NCI-H2196 (cell line): Measurements from ENCODE around the gene MPP3.
A peak's percentile ranks its signal among the peaks of the same experiment; 100 is the strongest.
"Not testable (repeated sequence)": the region's sequence is repeated elsewhere in the genome, so short reads cannot be mapped to it uniquely, and the experiment has no call there.

Source experiments
- DNase-seq: peaks from one replicate; lab custom pipeline; 2025; ENCODE audit not compliant: unreplicated experiment; lab: John Stamatoyannopoulos, UW

The MPP3 gene

DNA sequence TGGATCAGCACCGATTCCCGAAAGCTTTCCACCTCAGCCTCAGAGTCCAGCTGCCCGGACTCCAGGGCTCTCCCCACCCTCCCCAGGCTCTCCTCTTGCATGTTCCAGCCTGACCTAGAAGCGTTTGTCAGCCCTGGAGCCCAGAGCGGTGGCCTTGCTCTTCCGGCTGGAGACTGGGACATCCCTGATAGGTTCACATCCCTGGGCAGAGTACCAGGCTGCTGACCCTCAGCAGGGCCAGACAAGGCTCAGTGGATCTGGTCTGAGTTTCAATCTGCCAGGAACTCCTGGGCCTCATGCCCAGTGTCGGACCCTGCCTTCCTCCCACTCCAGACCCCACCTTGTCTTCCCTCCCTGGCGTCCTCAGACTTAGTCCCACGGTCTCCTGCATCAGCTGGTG lies 29.0 kb upstream of the MPP3 start:
- DNase-seq: no peak

DNA sequence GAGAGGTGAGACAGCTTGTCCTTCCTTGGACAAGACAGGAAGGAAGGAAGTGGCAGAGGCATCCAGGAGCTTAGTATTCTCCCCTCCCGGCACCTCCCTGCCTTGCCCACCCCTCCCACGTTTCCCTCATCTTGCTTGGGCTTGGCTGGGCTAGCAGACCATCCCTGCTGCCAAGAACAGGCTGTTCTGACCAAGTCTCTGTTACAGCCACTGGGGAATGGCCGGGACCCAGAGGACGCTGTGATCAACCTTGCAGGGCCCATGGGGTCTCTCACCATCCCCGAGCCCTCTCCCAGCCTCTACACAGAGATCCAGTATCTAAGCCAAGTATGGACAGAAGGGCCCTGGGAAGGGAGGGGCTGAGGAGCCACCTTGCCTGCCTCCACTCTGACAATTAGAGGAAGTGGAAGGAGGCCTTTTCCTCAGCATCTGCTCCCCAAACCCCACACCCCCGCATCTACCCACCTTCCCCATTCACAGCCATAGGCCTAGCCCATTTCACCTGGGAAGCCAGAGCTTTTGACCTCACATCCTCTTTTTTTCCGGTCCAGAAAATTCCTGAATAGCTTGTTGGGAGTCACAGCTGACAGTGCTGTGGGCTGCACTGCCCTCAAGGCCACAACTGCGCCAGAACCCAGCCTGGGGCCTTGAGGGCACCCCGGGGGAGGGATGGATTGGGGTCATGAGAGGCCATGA lies 28.1 kb upstream of the MPP3 start:
- no peak for DNase-seq

DNA sequence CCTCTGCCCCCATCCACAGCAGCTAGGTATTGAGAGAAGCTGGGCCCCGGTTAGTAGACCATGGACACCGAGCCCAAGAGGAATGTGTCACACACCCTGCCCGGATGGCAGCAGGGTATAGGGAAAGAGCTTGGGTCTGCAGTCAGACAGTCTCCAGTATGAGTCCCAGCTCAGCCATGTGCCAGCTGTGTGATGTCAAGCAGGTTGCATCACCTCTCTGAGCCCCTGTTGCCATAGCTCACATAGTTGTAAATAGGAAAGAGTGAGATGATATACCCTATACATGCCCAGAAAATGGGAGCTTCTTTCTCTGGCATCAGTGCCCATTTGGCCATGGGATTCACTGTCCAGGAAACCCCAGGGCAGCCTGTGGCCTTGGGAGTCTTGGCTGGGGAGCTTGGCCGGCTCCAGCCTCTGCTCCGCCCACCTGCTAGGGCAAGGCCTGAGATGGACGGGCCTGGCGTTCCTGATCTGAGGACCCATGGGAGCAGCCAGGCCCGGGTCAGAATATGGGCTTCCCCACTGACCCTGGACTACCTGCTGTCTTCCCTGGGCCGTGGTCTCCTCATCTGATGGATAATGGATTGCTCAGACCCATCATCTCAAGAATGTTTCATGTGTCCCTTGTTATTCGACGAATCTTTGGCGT lies 27.3 kb upstream of the MPP3 start:
- no peak for DNase-seq

DNA sequence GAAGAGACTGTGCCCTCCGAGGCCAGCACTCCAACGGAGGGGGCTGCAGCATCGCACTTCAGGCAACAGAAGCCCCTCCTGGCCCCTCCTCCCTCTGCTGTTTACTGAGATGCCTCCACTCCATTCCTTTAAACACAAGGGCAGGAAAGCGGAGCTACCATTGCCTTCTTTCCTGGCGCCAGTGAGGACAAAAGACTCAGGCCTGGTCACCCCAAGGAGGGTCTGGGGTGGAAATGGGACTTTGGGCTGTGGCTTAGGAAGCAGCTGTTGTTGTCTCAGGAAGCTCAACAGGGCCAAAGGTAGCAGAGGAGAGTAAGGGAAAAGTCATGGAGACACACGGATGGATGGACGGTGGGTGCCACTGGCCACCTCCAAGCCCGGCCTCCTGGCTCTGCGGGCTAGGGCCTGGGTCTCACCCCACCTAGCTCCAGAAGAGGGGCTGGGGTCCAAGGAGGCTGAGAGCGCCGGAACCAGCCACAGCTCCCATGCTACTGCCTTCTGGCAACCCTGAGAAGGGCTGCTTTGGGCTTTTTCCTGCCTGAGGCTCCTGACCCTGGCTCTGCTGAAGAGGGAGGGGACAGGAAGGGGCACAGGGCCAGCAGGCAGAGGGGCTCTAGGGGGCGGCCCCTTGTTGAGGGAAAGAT lies 25.1 kb upstream of the MPP3 start:
- DNase-seq: no peak

DNA sequence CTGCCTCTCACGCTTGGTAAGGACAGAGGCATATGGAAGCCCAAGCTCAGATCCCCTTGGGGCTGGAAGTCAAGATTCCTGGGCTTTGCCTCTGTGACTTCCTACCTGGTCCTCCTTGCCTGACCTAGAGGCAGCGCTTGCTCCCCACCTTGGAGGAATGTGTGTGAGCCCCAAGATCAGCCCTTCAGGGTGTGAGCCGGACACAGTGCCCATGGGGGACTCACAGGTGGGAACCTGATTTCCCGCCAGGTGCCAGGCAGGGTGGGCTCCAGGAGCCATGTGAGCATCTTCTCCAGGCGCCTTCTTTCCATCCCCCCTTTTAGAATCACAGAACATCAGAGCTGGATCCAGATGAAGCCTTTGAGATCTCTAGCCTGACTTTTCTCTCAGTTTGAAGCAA lies 24.2 kb upstream of the MPP3 start:
- DNase-seq: no peak

DNA sequence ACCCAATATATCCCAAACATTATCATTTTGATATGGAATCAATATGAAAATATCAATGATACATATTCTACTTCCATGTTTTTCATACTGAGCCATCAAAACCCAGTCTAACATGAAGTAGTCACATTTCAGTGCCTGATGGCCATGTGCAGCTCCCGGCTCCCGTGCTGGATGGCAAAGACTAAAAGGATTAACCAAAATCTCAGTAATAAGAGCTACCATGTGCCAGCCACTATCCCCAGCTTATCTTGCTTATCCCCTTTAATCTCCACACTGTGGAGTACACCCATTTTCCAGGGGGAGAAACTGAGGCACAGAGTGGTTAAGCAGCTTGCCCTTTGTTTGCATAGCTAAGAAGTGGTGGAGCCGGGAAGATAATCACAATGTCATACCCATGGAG lies 23.2 kb upstream of the MPP3 start:
- DNase-seq: no peak

DNA sequence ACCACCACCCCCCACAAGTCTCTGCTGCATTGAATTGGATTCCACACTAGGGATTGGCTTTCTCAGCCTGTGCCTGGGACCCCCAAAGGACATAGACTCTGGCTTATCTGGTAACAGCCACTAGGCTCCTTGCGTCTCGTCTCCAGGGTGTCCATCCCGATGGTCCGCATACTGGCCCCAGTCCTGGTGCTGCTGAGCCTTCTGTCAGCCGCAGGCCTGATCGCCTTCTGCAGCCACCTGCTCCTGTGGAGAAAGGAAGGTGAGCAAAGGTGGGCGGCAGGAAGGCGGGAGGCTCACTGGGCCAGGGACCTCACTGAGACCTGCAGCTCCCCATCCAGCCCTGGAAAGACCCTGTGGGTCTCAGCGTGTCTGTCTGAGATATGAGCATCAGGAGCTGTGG lies 22.1 kb upstream of the MPP3 start:
- DNase-seq: no peak

DNA sequence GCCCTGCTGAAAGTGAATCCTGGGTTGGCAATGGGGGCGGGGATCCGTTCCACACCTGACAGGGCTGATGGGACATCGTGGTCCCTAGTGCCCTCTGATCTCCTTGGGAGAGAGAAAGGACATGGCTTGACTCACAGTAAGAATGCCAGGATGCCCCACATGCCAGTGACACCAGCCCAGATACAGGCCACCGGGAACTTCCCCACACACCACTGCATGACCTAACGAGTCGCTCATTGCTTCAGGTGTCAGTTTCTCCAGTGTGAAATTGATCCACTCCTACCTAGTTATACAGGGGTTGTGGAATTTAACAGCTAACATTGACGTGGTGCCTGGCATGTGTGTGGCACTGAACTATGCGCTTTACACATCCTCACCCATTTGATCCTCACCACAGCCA lies 21.6 kb upstream of the MPP3 start:
- no peak for DNase-seq

DNA sequence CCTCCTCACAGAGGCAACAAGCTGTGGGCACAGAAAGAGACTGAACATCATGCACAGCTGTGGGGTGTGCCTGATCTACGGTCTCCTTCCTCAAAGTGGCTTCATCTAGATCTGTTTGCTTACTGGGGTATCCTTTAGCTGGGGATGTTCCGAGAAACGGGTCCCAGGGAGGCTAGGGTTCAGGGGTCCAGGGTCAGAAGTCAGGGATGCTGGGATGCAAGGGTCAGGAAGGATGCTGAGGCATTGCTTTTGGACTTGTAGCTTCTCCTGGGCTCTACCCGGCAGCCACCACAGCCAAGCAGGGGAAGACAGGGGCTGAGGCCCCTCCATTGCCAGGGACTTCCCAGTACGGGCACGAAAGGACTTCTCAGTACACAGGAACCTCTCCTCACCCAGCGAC lies 20.6 kb upstream of the MPP3 start:
- DNase-seq: no peak

DNA sequence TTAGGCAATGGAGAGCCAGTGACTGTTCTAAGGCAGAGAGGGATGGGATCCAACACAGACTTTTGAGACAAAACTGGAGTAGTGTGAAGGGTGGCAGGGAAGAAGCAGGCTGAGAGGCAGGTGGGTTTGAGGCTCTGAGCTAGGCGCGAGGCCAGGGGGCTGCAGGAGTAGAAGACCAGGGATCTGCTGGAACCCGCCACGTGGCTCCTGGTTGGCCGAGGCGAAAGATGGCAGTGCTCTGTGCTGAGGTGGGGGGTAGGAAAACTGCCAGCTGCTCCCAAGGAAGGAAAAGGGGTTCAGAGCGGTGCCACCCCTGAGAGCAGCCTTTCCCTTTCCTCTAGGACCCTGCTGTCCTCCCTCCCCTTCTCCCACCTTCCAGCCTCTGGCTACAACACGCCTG lies 19.6 kb upstream of the MPP3 start:
- DNase-seq: no peak

DNA sequence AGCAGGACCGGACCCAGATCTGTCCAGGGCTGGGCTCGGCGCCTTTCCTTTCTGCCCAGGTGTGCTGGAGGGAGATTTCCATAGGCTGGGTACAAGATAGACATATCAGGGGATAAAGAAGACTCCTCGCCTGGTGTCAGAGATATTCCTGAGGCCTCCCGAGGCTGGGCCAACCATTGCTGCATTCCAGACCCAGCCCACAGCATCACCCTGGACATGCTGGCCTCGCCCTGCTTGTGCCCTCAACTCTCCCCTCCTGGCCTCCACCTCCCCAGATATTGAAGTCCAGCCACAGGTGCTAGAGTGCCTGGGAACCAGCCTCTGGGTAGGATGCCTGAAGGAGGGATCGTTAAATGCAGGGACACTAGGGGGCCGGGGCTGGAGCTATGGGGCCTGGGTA lies 16.2 kb upstream of the MPP3 start:
- DNase-seq: no peak

DNA sequence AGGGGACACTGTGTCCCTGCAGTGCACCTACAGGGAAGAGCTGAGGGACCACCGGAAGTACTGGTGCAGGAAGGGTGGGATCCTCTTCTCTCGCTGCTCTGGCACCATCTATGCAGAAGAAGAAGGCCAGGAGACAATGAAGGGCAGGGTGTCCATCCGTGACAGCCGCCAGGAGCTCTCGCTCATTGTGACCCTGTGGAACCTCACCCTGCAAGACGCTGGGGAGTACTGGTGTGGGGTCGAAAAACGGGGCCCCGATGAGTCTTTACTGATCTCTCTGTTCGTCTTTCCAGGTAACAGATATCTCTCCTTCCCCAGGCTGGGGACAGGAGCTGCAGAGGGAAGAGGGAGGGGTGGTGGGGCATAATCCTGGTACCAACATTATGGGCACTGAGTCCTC lies 15.7 kb upstream of the MPP3 start:
- no peak for DNase-seq

DNA sequence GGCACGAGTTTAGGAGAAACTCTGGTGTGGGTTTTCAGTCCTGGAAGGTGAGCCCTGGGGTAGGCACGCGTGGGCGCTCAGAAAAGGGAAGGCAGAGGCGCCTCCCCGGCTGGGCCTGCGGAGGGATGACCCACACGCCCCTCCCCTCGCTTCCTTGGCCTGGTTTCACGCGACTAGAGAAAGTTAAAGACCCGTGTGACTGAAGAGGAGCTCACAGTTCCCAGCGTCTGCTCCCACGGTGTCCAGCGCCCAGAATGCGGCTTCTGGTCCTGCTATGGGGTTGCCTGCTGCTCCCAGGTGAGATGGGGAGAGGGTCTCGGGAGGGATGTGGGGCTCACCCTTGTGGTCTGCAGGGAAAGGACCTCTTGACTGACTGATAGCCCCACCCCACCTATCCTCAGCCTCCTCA lies 14.0 kb upstream of the MPP3 start, which contains the start of gene CD300LG:
TSS of gene CD300LG (plus strand) at position 214 of the 409 bp plus-strand sequence. CDS start at position 255, 41 bp downstream.
- no peak for DNase-seq

DNA sequence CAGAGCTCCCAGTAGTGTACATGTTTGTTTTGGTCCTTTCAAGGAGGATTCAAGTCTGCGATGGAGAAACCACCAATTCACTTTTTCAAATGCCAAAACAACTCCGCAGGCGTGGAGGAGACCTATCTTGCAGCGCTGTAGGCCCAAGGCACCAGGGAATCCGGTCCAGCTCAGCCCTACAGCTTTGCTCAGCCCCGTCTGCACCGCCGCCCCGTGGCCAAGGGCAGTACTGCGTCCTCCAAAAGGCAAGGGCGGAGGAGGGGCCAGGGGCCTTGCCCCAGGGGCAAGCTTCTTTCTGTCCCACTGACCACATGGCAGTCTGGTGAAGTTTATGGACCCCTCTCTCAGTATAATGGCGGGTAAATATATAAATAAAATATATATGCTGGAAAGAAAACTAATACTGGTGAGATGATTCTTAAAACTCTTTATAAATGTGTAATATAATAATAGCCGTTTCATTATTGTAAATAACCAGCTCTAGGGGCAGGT lies 13.3 kb upstream of the MPP3 start:
- DNase-seq: peak; percentile 82

DNA sequence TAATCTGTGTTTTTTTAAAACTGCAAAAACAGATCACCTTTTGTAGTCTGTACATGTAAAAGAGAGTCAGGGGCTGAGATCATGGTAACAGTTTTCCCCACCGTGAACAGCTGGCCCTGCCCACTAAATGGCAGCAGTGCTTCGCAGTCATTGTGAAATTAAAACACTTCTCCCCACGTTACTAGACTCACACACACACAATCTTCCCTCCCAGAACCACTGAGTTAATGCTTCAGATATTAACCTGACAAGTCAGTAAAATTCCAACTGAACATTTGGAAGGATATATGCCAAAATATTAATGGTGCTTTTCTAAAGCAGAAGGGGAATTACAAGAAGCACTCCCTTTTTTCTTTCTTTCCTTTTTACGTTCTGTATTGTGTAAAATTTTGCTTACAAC lies 12.8 kb upstream of the MPP3 start:
- DNase-seq: no peak

DNA sequence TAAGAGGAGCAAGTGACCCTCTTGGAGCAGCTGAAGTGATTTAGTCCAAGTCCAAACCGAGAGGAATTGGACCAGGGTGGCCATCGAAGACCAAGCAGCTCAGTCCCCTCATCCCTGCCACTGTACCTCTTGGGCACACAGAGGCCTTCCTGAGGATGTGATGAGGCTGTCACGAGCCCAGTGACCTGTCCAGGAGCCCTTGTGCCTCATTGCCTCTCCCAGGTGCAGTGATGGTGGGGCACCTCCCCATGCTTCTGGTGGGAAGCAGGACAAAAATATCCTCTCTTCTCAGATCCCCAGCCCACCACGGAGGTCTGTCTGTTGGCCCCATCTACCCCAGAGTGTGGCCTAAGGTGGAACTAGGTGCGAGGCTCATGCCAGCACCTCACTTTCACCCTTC lies 11.3 kb upstream of the MPP3 start:
- no peak for DNase-seq

DNA sequence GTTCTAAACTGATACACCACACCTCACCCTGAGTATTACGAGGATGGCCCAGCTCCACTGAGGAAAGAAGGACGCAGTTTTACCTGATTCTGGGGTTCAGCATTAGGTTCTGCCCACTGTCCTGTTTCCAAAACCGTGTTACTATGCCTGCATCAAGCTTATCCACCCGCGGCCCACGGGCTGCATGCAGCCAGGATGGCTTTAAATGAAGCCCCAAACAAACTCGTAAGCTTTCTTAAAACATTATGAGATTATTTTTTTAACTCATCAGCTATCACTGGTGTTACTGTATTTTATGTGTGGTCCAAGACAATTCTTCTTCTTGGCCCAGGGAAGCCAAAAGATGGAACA lies 10.0 kb upstream of the MPP3 start:
- no peak for DNase-seq

DNA sequence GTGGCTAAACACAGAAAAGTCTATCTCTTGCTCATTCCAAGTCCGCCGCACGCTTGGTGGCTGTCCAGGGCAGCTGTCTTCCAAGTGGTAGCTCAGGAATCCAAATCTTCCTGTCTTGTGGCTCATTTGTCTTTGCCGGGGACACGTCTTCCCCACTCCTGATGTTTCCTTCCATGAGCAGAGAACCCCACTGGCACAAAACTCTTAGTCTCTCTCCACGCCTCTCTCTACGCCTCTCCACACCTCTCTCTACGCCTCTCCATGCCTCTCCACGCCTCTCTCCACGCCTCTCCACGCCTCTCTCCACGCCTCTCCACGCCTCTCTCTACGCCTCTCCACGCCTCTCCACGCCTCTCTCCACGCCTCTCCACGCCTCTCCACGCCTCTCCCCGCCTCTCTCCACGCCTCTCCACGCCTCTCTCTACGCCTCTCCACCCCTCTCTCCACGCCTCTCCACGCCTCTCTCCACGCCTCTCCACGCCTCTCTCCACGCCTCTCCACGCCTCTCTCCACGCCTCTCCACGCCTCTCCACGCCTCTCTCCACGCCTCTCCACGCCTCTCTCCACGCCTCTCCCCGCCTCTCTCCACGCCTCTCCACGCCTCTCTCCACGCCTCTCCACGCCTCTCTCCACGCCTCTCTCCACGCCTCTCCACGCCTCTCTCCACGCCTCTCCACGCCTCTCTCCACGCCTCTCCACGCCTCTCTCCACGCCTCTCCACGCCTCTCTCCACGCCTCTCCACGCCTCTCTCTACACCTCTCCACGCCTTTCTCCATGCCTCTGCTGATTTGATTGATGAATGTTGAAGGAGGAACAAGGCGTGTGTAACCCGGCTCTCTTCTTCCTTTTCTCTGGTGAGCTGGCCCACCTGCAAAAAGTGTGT lies 9.4 kb upstream of the MPP3 start:
- DNase-seq: not testable (repeated sequence)

DNA sequence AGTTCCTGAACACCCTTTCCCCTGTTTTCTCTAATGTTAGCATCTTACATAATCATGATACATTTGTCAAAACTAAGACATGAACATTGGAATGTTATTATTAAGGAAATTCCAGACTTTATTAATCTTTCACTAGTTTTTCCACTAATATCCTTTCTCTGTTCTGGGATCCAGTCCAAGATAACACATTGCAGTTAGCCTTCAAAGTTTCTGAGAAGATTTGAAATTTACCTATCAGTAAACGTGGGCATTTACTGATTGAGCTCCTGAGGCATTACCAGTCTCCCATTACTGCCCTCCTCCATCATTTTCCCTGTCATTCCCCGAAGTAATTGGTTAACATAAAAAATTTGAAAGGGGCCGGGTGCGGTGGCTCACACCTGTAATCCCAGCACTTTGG lies 8.3 kb upstream of the MPP3 start:
- DNase-seq: no peak

DNA sequence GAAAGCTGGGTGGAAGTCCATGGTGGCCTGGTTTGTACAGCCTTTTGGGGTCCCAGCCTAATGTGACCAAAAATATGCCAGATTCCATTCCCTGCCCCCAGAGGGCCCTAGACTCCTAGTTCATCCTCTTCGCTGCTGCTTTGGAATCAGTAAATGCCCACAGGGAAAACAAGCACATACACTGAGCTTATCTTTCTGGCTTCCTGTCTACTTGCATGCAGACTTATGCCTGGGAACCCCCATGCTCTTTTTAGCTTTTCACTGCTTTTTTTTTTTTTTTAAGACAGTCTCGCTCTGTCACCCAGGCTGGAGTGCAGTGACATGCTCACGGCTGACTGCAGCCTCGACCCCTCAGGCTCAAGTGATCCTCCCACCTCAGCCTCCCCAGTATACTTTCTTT lies 7.9 kb upstream of the MPP3 start:
- DNase-seq: no peak

DNA sequence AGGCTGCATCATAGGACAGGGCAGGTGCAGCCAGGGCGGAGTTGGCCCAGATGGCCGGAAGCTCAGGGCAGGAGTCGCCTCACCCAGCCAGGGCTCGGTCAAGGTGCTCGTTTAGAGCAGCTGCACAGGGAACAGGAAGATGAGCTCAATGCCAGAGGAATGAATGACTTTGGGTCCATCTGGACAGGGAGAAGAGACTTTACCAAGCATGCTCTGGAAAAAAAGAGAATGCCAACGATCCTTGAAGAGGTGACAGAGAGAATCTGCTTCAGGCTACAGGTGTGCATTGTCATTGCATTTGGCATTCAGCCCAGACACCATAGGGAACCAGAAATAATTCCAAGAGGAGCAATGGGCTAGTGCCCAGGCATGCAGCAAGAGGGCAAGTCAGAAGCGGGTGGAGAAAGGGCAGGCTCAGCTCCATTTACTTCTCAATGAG lies 6.7 kb upstream of the MPP3 start:
- DNase-seq: peak; percentile 99
